GM18909 (cell line): Measurements from ENCODE around the gene PMEL.
"Not testable (repeated sequence)": the region's sequence is repeated elsewhere in the genome, so short reads cannot be mapped to it uniquely, and the experiment has no call there.

Experiments
- ATAC-seq: cut with Tn5 transposase; IDR thresholded peaks from one replicate; pipeline ENCODE4 v1.9.1; 2021; ENCODE audit warnings: mild to moderate bottlenecking; ENCODE audit not compliant: unreplicated experiment, poor library complexity

The PMEL gene

GRCh38 chr12:55965941-55966407, at the start of gene PMEL:
TSS of gene PMEL (minus strand) at chr12:55966042. CDS start at chr12:55966011, 31 bp downstream.
- no peak for ATAC-seq

DNA sequence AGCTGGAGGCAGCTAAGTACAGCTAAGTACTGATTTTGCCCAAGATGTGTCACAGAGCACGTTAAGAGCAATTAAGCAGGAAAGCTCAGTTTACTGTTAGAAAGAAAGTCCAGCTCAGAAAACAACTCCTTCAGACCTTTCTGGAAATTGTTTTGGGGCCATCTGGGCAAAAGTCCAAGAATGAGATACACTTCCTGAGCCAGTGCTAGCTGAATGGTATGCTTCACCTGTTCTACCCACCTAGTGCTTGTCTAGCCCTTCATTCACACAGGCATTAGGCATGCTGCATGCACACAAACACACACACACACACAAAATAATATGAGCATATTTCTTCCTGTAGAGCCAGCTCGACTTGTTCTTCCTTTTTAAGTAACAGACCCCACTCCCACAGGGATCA, 48.4 kb upstream of the PMEL start:
- ATAC-seq = no peak

DNA sequence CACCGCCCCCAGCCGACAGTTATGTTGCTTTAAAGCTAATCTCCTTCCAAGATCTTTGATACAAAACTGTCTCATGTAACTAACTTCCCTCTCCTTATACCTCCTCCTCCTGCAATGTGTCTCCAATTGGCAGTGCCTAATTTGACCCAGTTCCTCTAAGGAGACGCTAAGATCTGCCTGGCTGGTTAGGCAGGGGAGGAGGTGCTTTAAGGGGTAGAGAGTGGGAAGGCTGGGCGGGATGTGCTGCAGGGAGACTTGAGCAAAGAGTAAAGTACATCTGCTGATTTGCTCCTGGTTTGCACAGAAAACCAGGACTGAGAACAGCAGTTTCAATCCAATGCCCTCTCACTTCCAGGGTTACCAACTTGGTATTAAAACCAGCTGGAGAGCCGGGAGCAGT, 47.6 kb upstream of the PMEL start:
- no peak for ATAC-seq

DNA sequence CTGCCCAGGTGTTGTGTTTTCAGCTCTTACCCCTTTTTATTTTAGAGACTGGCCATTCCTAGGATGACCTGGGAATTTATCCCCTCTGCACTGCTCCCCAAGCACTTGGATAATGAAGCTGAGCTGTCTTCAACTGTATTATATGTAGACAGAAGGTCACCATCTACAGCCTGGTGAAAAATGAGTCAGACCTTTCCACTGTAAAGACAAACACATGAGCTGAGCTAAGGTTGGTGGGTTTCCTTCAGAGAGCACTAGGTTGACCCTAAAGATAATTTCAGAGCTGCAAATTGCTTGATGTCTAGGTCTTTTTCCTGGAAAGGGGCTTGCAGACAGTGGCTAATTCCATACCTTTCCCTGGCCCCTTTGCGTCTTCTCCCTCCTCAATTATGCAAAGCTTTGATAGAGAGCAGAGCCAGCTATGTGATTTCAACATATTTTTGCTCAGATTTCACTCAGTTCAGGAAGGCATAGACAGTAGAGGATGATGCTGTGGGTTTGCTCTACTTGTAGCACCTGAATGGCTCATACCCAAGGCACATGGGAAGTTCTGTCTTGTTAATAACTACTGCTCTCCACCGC, 45.8 kb upstream of the PMEL start:
- ATAC-seq = no peak

- no peak for ATAC-seq
These were observed 44.3 kb upstream of the PMEL start for GRCh38 chr12:56010111-56010570.

GRCh38 chr12:56007564-56008559, 42.0 kb upstream of the PMEL start:
- peak; percentile 48 for ATAC-seq

DNA sequence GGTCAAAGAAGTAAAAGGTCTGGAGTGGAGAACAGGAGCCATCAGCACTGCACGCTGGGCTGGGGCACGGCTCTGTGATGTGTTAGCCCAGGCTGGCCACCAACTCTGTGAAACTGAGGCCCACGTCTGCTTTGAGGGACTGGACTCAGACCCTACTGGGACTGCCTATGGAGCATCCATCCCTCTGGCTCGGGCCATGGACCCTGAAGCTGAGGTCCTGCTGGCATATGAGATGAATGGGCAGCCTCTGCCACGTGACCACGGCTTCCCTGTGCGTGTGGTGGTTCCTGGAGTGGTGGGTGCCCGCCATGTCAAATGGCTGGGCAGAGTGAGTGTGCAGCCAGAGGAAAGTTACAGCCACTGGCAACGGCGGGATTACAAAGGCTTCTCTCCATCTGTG, 38.4 kb upstream of the PMEL start:
- no peak for ATAC-seq

- not testable (repeated sequence) for ATAC-seq
These were observed 37.5 kb upstream of the PMEL start for GRCh38 chr12:56003376-56003775.

DNA sequence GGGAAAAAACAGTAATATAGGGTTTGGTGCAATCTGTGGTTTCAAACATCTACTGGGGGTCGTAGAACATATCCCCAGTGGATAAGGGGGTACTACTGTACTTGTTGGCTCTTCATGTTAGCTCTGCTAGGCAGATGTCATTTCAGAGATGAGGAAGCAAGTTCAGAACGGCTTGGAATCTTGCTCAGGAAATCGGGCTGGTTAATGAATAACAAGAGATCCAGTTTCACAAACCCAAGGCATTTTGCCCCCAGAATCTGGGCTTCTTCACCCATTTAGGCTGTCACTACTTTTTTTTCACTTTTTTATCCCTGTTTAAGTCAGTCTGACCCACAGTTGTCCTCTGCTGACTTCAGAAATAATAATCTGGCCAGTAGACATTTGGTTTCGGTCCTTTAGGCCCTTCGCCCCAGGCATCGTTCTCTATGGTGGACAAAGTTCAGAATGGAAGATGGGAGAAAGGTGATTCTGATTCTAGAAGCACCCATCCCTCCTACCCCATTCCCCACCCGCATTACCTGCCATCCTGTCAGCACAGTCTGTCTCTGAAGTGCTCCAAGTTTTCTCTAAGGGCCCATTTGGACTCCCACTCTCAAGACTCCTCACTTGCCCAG, 35.8 kb upstream of the PMEL start:
- ATAC-seq = no peak

DNA sequence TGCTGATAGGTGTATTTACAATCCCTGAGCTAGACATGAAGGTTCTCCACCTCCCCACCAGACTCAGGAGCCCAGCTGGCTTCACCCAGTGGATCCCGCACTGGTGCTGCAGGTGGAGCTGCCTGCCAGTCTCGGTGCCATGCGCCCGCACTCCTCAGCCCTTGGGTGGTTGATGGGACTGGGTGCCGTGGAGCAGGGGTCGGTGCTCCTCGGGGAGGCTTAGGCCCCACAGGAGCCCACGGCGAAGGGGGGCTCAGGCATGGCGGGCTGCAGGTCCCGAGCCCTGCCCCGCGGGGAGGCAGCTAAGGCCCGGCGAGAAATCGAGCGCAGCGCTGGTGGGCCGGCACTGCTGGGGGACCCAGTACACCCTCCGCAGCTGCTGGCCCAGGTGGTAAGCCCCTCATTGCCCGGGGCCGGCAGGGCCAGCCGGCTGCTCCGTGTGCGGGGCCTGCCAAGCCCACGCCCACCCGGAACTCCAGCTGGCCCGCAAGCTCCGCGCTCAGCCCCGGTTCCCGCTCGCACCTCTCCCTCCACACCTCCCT, 34.2 kb upstream of the PMEL start:
- ATAC-seq = not testable (repeated sequence)

- not testable (repeated sequence) for ATAC-seq
These were observed 33.7 kb upstream of the PMEL start for GRCh38 chr12:55999522-55999921.

GRCh38 chr12:55997535-55997859, 31.7 kb upstream of the PMEL start:
- peak; percentile 4 for ATAC-seq

- peak; percentile 99 for ATAC-seq
These were observed 31.1 kb upstream of the PMEL start, which contains the start of gene SUOX for GRCh38 chr12:55996715-55997534. TSS of gene SUOX (plus strand) at chr12:55997276. CDS start at chr12:56002222, 4,946 bp downstream.

GRCh38 chr12:55996201-55996714, 30.4 kb upstream of the PMEL start:
- no peak for ATAC-seq

GRCh38 chr12:55995366-55995765, 29.5 kb upstream of the PMEL start:
- ATAC-seq = no peak

DNA sequence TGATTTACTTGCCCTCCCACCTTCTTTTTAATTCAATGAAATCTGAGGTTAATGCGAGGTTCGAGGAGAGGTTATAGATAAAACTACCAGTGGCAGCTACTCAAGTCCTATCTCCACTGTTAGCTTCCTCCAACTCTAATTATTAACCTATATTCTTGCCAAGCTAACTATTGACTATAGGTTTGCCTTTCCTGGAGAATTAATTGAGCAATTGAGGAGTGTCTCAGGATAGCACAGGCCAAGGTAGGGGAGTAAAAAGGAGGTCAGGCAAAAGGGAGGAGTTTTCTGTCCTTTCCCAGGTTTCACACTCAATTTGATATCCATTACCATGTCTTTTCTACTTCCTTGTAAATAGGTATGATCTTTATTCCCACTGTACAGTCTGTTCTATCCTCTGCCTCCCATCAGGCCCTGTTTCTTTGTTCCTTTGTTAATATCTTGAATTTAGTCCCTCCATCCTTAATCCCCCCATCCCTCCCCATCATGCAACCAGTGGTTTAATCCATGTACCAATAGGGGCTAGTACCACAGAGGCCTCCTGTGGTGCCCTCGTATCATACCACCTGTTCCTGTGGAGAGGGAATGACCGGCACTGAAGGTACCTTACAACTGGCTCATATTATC, 27.5 kb upstream of the PMEL start:
- no peak for ATAC-seq

DNA sequence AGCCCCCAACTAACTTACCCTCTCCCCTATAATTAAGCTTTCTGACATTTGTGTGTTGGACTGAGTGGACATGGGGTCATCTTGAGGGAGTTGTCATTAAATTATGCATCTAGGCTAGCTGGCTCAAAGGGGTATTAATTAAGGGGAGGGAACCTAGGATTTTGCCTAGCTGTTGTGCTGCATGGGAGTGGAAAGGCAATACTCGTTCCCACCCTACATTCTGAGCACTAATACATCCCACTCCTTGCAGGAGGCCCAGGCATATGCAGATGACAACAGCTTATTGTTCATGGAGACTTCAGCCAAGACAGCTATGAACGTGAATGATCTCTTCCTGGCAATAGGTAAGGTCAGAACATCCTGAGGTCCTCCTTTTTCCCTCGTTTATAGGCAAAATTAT, 25.3 kb upstream of the PMEL start:
- no peak for ATAC-seq

DNA sequence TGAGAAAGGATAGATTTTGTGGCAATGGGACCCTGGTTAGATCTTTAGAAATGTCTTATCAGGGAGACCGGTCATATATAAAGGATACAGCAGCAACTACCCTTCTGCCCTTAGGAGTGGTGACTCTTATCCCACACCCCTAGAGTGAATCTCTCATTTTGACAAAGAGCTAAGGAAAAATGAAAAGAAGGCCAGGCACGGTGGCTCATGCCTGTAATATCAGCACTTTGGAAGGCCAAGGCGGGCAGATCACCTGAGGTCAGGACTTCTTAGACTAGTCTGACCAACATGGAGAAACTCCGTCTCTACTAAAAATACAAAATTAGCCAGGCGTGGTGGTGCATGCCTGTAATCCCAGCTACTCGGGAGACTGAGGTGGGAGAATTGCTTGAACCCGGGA, 20.1 kb upstream of the PMEL start:
- ATAC-seq = not testable (repeated sequence)

- ATAC-seq = no peak
These were observed 19.5 kb upstream of the PMEL start for GRCh38 chr12:55985341-55985740.
